Omental fat pad (tissue), 4 donors: Measurements from ENCODE around the gene MICAL1. TPM values are rescaled to one million over a fixed set of nuclear protein-coding genes. Genes with fewer than 3 reads are reported as not detected.
"Not testable (repeated sequence)": the region's sequence is repeated elsewhere in the genome, so short reads cannot be mapped to it uniquely, and the experiment has no call there.

Source experiments
- ATAC-seq: fragments of 150-250 bp; one replicate; pipeline ENCODE4 v1.9.1; 2016; ENCODE audit warnings: mild to moderate bottlenecking, moderate library complexity; ENCODE audit not compliant: low FRiP score
- DNase-seq: peaks from one replicate; pipeline ENCODE4 v3.0.0-alpha.2; 2019; ENCODE audit warnings: low spot score
- CTCF ChIP-seq, 3 donors: fragments of 450-650 bp; IDR thresholded peaks; one replicate each; pipeline ENCODE4 v1.5.1; 2016 to 2017; ENCODE audit warnings: antibody characterized with exemption in 3 of 3, mild to moderate bottlenecking in 3 of 3, moderate library complexity in 2 of 3
- total RNA-seq, 4 donors: library from RNA; depleted of rRNA; stranded (reverse); fragments of >200 nt; gene quantifications; one replicate each; pipeline ENCODE4 v1.1.0, GENCODE V29; 2016

MICAL1 gene
- total RNA-seq, 4 donors from 2014 or later, result 14.0 to 48.7 (median 30.2) TPM

DNA sequence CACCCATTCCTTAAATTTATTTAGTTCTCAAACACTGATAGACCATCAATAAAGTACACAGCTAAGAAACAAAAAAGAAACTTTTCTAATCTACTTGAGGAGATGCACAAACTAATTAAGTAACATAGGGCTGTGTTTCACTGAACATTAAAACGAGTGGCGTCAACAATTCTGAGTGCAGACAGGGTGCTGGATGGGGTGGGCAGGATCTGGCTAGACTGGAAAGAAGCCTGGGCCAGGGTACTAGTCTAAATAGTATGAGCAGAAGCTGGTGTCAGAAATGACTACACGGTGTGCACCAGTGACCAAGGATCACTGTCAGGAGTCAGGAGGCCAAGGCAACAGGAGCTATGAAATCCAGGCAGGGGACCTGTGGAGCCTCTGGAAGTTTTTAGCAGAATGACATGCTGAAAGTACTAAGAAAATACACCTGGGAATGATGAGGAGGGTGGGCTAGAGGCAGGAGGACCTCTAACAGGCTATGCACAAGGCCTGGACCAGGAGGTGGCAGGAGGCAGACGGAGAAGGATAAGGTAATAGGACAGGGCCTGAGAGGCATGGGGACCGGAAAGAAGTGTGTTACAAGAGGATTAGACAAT, 14.1 kb upstream of the MICAL1 start:
- no peak for ATAC-seq
- no peak for DNase-seq
- TF ChIP-seq CTCF (IDR thresholded peaks at IDR 0.05), result no peak

GRCh38 chr6:109467696-109468095, 12.1 kb upstream of the MICAL1 start:
- ATAC-seq (no peak), DNase-seq (no peak)
- no peak for TF ChIP-seq CTCF (IDR thresholded peaks at IDR 0.05)

GRCh38 chr6:109466212-109466923, 10.8 kb upstream of the MICAL1 start:
- no peak for TF ChIP-seq CTCF (IDR thresholded peaks at IDR 0.05)
- no peak for ATAC-seq

GRCh38 chr6:109465772-109466171, 10.2 kb upstream of the MICAL1 start:
- ATAC-seq (no peak), DNase-seq (no peak)
- TF ChIP-seq CTCF (IDR thresholded peaks at IDR 0.05), result no peak

More at GRCh38 chr6:109466212-109466923, 10.8 kb upstream of the MICAL1 start:
- no peak for DNase-seq

GRCh38 chr6:109461733-109462526, 6.4 kb upstream of the MICAL1 start:
- no peak for TF ChIP-seq CTCF (IDR thresholded peaks at IDR 0.05)
- DNase-seq (no peak), ATAC-seq (no peak)

GRCh38 chr6:109461205-109461604, 5.6 kb upstream of the MICAL1 start:
- not testable (repeated sequence) for DNase-seq, ATAC-seq

- DNase-seq, result no peak
- no peak for ATAC-seq
Measured at GRCh38 chr6:109460161-109460829, 4.7 kb upstream of the MICAL1 start.

More at GRCh38 chr6:109460161-109460829, 4.7 kb upstream of the MICAL1 start:
- no peak for TF ChIP-seq CTCF (IDR thresholded peaks at IDR 0.05)
